Mammary epithelial cell (primary cell): ENCODE results near the gene GBX1.

ENCODE experiments used
- EZH2 ChIP-seq: IDR thresholded peaks from 2 replicates; pipeline ENCODE4 v1.6.1; 2012; ENCODE audit warnings: low read length, inconsistent platforms, borderline replicate concordance
- TF ChIP-seq, protein P1 (sequence below), 2 donors: IDR thresholded peaks in 1 of 2; conservative IDR thresholded peaks in 1 of 2; 2 replicates each; pipeline ENCODE4 v1.5.1; 2011 to 2012; ENCODE audit warnings: inconsistent platforms in 2 of 2, low read length in 2 of 2, mild to moderate bottlenecking in 2 of 2, control low read depth in 1 of 2, low read depth in 1 of 2; ENCODE audit not compliant: insufficient read depth in 1 of 2; ENCODE audit errors: extremely low read depth in 1 of 2

DNA sequence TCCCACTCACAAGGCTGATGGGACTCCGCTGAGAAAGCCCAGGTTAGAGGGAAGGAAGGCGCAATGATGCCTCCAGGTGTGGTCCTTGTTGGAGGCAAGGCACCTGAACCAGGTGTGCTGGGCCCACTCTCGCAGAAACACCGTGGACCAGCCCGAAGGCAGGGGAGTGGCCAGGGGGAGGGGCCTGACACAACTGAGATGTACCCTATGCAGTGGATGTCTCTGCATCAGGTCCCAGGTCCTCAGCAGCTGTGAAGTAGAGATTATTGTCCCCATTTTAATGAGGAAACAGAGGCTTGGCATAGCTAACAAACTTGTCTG lies 32.0 kb downstream of the GBX1 start:
- TF ChIP-seq, protein P1, sequence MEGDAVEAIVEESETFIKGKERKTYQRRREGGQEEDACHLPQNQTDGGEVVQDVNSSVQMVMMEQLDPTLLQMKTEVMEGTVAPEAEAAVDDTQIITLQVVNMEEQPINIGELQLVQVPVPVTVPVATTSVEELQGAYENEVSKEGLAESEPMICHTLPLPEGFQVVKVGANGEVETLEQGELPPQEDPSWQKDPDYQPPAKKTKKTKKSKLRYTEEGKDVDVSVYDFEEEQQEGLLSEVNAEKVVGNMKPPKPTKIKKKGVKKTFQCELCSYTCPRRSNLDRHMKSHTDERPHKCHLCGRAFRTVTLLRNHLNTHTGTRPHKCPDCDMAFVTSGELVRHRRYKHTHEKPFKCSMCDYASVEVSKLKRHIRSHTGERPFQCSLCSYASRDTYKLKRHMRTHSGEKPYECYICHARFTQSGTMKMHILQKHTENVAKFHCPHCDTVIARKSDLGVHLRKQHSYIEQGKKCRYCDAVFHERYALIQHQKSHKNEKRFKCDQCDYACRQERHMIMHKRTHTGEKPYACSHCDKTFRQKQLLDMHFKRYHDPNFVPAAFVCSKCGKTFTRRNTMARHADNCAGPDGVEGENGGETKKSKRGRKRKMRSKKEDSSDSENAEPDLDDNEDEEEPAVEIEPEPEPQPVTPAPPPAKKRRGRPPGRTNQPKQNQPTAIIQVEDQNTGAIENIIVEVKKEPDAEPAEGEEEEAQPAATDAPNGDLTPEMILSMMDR (conservative IDR thresholded peaks at IDR 0.05 in 1 of 2, IDR thresholded peaks at IDR 0.05 in 1 of 2; ENCODE audit: extremely low read depth in 1 of 2, insufficient read depth in 1 of 2, low read depth in 1 of 2, low read length in 2 of 2): no peak
- TF ChIP-seq EZH2: no peak
